GM18508 (cell line): ENCODE data around the gene ING4.

ENCODE experiments used
- ATAC-seq: cut with Tn5 transposase; IDR thresholded peaks from one replicate; pipeline ENCODE4 v1.9.1; 2021; ENCODE audit warnings: moderate number of reproducible peaks; ENCODE audit not compliant: insufficient read depth, unreplicated experiment

The ING4 gene

DNA sequence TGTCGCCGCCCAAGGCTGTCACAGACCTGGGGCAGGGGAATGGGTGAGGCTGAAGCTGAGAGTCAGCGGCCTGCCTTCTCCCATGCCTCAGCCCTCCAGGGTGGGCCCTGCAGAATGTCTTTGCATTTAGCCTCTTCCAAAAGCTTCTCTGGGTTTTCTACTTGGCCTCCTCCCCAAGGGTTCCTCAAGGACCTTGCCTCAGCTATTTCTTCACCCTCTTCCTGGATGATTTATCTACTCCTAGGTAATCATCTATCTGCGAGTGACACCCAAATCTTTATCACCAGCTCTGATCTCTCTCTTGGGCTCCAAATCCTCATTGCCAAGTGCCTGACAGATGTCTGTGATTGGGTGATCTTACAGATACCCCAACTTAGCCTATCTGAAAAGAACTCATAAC, 22.4 kb downstream of the ING4 start:
- ATAC-seq = no peak

DNA sequence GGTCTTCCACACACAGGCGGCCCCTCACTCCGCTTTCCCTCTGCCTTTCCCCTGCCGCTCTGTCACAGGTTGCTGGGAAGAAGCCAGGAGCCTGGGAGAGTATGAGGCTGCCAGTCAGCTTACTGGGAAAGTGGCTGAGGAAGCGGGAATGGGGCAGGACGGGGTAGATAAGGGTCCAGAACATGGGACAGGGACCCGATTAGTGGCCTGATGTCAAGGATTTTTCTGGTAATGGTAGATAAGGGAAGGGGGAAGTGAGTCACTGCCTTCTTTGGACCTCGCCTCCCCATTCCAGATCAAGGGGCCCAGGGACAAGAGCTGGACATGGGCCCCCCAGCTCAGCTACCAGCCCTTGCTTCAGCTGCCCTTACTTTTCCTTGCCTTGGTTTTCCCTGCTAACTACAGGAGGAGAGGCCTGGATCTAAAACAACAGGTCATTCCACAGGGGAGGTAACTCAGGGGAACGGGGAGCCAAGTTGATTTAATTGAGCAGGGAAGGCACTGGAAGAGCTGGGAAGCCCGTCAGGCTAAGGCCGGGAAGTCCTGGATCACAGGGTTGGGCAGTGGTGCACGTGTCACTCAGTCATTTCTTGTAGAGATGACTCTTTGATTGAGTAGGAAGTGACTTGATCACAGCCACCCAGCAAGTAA, 23.6 kb downstream of the ING4 start:
- ATAC-seq = no peak

DNA sequence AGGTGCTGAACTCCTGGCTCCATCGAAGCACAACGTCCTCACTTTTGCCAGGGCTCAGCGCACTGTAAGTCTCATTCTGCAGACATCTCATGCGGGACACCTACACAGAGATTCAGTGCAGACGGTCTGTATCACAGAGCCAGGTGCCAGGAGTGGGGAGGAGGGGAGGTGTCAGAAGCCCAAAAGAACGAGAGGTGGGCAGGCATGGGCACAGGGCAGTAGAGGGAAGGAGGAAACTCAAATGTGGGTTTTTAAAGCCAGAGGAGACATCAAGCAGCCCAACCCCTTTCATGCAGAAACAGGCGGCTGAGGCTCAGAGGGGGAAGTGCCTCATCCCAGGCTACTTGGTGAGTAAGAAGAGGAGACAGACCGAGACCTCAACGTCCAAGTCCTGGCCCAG, 24.6 kb downstream of the ING4 start:
- ATAC-seq = no peak

DNA sequence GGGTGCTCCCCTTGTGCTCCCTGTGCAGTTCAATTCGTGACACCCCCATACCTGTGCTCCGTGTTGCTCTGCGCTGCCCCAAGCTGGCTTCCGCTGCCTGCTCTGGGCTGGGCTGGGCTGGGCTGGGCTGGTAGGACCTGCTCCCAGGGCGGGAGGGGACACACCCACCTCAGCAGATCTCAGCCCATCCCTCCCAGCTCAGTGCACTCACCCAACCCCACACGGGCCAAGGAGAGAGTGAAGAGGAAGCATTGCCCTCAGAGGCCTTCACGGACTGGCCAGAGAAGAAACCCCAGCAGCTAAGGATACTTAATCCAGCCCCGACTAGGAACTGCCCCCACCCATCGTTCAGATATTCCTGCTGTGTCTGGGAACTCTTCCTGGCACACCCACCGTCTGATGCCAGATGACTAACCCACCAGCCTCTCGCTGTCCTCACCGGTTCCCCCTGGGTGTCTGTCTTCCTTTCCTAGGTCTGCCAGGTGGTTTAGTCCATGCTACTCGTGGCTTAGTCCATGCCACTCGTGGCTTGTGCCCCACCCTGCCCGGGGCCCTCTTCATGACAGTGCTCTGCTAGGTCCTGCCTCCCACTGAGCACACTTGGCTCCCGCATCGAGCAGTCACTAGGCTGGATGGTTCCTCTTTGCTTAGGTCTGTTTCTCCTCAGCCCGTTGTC, 26.9 kb downstream of the ING4 start, which contains the start of gene LPAR5:
LPAR5 (minus strand) TSS at position 104 of the 676 bp plus-strand sequence. CDS start 14,711 bp downstream, outside the sequence.
- ATAC-seq = no peak

DNA sequence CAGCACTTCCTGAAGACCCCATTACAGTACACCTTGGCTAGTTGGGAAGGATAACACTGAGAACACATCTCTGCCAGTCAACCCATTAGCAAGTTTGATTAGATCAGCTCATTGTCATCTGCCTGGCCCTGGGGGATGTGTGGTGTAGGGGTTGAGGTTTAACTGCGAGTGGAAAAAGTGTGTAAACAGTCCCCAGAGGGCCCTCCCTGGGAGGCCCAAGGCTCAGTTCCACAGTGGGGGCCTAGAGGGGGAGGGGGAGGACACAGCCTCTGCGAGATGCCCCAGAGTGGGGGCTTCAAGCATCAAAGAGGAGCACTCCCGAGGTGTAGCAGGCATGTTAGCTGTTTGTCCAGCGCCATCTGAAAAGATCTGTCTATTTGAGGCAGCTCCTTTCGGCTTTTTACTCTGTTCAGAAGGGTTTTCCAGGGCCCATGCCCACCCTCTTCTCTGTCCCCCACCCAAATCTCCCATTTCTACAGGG, 27.5 kb downstream of the ING4 start:
- no peak for ATAC-seq

DNA sequence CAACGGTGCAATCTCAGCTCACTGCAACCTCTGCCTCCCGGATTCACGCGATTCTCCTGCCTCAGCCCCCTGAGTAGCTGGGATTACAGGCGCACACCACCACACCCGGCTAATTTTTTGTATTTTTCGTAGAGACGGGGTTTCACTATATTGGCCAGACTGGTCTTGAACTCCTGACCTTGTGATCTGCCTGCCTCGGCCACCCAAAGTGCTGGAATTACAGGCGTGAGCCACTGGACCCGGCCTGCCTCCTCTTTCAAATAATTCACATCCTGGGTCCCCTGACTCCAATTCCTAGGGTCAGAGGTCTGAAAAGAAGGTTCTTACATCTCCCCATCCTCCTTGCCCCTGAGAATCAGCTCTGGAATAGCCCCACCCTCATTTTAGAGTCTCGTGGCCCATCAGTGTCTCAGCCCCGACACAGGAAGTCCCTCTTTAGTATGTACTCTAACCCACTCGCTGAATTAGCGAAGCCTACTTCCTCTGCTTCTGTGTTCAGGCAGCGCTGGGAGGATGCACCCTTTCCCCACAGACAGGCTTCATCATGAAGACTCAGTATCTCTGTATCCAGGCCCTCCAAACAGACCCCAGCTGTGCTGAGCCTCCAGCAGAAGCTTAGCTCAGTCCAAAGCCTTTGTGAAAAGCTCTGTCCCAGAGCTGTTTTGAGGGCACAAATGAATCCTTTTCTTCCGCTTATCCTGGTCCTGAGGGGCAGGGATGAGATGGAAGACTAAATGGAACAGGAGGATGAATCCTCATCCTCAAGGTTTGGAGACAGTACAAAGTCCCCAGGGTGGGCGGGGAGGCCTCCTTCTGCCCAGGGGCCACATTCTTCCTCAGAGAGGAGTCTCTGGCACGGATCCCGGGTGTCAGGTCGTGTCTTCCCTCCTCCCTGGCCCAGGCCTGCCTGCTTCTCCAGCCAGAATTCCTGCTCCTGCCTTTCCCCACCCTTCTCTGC, 30.6 kb downstream of the ING4 start:
- ATAC-seq = no peak

DNA sequence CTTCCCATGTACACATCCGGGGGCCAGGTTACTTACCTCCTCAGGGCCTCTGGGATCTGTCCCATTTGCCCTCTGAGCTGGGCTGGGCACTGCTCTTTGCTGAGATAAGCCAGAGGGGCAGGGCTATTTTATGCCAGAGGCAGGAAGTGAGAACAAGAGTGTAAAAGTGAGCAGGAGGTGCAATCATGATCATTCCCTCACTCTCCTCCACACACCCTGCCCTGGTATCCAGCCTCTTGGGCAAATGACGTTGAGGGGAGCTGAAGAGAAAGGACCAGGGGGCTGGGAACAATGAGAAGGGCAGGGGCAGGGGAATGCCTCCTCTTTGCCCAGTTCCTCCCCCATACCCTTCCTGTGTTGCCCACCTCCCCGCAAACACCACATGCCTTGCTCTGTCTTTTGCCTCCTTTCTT, 31.4 kb downstream of the ING4 start:
- ATAC-seq = no peak

DNA sequence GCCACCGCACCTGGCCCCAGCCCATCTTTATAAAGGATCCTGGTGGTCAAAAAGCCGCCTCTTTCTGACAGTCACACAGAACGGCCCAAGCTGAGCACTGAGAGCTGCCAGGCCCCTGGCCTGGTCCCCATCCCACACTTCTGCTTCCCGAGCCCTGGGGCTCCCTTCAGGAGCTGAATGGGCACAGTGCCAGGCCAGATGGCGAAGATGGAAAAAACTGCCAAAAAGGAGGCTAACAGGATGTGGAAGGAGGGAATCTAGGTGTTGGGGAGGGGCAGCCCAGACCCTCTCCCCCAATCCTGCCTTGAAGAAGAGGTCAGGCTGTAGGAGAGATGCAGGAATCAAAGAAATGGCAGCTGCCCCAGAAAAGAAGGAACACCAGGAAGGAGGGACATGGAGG, 32.2 kb downstream of the ING4 start:
- no peak for ATAC-seq

DNA sequence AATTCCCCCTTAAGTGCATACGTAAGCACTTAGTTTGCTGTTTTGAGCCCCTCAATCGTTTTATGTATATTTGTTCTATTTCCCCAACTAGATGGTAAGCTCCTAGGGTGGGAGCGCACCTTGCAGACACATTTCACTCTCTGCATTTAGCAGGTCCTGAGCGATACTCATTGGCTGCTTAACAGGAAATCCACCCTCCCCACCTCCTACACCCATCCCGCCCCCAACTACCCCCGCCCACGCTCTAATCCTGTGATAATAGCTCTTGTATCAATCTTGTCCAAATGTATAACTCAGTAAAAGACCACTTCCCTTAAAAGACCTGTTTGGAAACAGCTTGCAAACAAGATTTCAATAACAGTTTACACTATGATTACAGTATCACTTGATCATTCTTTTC, 35.3 kb downstream of the ING4 start:
- ATAC-seq = no peak

DNA sequence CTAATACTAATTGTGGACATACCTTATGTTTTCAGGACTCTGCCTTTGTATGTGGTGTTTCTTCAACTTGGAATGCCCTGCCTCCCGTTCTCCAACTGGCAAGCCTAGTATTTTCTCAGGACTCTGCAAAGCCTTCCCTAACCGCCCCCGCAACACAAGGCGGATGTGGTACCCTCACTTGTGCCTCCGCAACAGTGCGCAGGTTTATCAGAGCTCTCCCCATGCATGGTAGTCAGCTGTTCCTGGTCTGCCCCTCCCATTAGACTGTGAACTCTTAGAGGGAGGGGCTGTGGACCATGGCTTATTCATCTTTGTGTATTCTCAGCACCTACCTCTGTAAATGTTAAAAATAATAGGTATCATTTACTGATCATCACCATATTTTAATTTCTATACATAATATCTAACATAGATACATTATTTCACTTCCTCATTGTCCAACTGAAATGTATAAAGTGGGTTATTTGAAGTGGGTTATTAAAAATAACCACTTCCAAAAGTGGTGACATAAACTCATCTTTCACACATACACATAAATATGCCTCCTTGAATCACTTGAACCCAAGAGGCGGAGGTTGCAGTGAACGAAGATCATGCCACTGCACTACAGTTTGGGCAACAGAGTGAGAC, 36.1 kb downstream of the ING4 start:
- no peak for ATAC-seq

DNA sequence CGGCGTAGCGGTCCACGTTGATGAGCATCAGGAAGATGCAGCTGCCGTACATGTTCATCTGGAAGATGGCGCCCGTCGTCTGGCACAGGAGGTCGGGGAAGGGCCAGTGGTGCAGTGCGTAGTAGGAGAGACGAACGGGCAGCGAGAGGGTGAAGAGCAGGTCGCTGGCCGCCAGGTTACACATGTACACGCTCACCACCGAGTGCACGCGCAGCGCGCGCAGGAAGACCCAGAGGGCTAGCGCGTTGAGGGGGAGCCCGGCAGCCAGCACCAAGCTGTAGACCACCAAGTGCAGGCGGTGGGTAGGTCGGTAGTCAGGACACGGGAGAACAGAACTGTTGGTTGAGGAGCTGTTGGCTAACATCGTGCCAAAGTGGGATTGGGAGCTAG, 42.0 kb downstream of the ING4 start:
- no peak for ATAC-seq

DNA sequence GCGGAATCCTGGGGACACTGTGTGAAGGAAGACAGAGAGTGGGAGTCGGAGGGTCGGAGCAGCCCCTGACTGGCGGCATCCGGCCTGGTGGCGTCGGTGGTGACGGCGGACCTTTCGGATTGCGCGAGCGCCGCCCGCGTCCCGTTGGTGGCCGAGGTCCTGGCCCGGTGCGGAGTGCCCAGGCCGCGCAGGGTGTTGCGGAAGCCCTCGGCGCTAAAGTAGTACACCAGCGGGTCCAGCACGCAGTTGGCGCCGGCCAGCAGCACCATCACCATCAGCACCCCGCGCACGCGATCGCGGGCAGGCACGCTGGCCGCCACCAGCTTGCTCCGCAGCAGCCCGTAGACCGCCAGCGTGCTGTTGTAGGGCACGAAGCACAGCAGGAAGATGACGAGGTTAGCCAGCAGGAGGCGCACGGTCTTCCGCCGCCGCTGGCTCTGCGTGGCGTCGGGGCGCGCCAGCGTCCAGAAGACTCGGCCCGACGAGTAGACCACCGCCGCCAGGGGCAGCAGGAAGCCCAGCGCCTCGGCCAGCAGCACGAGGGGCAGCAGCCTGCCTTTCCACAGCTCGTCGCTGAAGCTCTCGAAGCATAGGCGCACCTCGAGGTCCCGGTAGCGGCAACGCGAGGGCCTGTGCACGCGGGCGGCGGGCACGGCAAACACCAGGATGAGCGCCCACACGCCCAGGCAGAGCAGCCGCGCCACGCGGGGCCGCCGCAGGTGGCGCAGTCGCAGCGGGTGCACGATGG, 42.6 kb downstream of the ING4 start:
- ATAC-seq = no peak

DNA sequence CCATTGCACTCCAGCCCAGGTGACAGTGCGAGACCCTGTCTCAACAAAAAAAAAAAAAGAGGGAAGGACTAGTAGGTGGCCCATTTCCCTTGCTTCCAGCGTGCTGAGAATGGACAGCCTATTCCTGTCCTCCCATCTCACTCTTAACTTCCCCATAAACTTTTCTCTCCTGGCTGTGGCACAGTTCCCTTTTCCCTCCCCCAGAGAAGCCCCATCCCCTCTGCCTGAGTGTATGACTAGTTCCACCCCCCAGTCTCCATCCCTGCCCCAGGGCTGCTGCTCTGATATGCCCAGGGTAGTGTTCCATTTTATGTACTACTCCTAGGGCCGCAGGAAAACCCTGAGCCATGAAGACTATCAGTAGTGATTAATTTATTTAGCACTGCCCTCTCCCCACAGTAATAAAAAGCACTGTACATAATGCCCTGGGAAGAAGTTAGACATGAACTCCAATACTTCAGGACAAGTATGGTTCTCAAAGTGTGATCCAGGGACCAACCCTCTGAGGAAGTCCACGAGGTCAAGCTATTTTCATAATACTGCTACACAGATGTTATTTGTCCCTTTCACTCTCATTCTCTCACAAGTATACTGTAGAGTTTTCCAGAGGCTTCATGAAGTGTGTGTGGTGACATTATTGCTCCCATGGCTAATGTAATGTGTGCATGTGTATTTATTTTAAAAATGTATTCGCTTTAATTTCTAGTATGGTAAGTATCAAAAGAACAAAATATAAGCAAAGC, 44.3 kb downstream of the ING4 start:
- no peak for ATAC-seq

DNA sequence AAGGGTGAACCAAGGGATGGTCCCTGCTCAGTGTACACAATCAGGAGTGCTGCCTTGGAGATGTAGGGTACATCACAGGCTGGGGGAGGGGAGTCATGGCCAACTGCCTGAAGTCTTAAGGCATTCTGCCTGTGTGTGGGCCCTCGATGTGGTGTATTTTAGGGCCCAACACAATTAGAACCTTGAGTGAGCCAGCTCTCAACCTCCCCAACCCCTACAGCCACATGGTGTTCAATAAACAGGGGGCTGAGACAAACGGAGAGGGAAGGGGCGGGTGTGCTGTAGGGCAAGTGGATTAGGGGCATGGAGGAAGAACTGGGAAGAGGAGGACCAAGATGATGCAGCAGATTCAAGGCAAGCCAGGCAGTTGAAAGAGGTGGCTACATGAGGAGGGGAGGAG, 47.1 kb downstream of the ING4 start:
- no peak for ATAC-seq

DNA sequence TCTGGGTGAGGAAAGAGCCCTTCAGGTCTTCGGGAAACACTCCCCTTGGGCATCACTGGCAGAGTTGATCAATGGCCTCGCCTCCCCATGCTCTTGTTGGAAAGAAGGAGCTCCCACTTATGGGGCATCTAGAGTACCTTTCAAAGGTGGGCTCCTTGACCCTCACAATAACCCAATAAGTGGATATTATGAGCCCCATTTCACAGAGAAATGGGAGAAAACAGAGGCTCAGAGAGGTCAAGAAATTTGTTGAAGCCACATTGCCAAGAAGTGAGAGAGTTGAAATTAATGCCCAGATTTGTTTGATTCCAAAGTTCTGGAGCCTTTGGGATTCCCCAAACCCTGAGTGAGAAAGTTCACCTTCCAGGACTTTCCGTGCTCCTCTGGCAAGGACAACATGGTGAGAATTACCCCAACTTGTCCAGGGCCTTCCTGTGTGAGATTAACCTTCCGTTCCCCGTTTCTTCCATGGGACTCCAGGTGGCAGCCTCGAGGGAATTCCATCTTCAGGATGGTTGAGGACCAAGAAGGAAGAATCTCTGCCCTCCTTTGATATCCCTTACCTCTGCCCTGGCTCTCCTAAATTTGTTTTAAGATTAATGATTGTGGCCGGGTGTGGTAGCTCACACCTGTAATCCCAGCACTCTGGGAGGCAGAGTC, 48.3 kb downstream of the ING4 start:
- no peak for ATAC-seq

DNA sequence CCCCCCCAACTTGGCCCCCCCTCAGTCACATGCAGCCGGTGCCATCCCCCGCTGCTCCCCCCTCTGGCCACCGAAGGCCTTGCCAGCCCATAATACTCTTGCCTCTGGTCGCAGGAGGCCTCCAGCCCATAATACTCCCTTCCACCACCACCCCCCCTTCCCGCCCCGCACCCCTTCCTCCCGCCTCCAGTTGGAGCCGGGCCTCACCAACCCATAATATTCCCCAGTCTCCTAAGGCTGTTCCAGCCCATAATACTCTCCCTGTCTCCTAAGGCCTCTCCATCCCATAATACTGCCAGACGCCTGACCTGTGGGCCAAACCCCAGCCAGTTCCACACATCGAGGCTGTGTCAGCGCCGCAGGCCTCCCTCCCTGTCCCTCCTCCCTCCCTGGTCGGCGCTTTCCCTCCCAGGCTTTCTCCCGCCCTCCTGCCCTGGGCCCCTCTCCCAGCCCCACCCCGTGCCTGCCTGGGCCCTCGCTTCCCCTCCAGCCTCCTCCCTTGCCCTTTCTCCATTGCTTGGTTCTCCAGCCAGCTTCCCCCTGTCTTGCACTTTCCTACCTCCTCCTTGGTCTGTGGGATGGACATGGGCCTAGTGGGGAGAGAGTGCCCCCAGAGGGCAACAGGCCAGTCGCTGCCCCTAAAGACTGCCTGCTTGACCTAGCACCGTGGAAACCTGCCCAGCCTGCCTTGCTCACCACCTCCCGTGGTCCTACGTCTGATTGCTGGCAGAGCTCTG, 49.0 kb downstream of the ING4 start:
- no peak for ATAC-seq

DNA sequence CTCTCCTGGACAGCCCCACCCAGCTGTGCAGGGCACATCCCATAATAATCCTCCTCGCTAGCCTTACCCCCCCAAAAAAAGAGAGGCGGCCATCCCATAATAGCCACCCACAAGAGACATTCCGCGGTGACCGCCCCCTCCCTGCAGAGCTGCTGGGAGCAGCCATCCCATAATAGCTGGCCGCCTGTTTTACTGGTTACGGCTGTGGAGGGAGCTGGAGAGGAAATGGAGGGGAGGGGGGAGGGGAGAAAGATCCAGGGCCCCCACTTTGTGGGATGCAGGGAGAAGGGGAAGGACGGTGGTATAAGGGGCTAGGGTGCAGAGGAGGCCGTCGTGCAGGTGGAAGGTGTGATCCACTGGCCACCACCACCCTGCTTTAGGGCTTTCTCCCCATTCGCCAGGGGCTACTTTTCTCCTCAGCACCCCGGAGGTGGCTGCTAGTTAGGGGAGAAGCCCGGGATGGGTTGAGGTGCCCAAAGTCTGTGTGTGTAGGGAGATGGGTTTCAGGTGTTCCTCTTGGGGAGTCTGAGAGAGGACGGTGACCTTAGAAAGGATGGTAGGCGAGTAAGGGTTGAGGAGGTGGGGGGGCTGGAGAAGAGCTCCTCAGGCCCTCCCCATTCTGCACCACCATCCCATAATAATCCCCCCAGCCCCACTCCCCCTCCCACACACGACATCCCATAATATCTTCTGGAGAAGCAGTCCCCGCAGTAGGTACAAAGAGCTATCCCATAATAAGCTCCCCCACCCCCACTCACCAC, 49.7 kb downstream of the ING4 start:
- ATAC-seq = no peak
